Measurements from ENCODE around the gene GPR4.

GRCh38 chr19:45597425-45598111 lies 4.4 kb downstream of the GPR4 start:
- TF ChIP-seq REST (IDR thresholded peaks at IDR 0.05; ENCODE audit: insufficient read depth in 1 of 2, low read depth in 2 of 2, low read length in 2 of 2) (no peak), POLR2AphosphoS5 (IDR thresholded peaks at IDR 0.05; ENCODE audit: low read depth, low read length) (no peak), SIN3A (IDR thresholded peaks at IDR 0.05; ENCODE audit: borderline replicate concordance, insufficient read depth, low read length) (no peak), TAF1 (IDR thresholded peaks at IDR 0.05; ENCODE audit: borderline replicate concordance, insufficient read depth, low read length) (no peak)
